ENCODE measurements around the gene PHC2. TPM values are rescaled to one million over a fixed set of nuclear protein-coding genes. Genes with fewer than 3 reads are reported as not detected.

PHC2 gene
- total RNA-seq, 6 donors from 2014 or later = 103 to 173 (median 129) TPM

GRCh38 chr1:33391343-33392078, 39.4 kb downstream of the PHC2 start:
- H3K9me3 ChIP-seq = no peaks in the 10 kb centered on the region
- no peak for TF ChIP-seq EP300 (IDR thresholded peaks at IDR 0.05)
- no peak for TF ChIP-seq POLR2AphosphoS5 (IDR thresholded peaks at IDR 0.05)
- TF ChIP-seq CTCF (IDR thresholded peaks at IDR 0.05) = no peak
- no peak for TF ChIP-seq POLR2A (IDR thresholded peaks at IDR 0.05)
- peaks cover 0 to 12% (median 9%) of the 10 kb centered on the region in 4 donors for H3K4me1 ChIP-seq
- H3K27me3 ChIP-seq = no peaks in the 10 kb centered on the region
- H3K27ac ChIP-seq = no peak overlapping the region
- no peak for DNase-seq
- no peak overlapping the region for H3K4me3 ChIP-seq
- 78 to 80% methylated on average over 8 of the region's 8 CpGs for WGBS, 2 donors
- no peak for ATAC-seq (ENCODE audit: low FRiP score in 2 of 2)
- no peaks in the 10 kb centered on the region for H3K36me3 ChIP-seq

- Histone ChIP-seq H3K27ac (no peak overlapping the region), H3K27me3 (no peaks in the 10 kb centered on the region), H3K9me3 (no peaks in the 10 kb centered on the region), H3K36me3 (no peaks in the 10 kb centered on the region), H3K4me1 (peaks cover 0 to 7% (median 6%) of the 10 kb centered on the region in 4 donors), H3K4me3 (no peak overlapping the region)
- TF ChIP-seq EP300 (IDR thresholded peaks at IDR 0.05) (no peak), CTCF (IDR thresholded peaks at IDR 0.05) (no peak), POLR2AphosphoS5 (IDR thresholded peaks at IDR 0.05) (no peak), POLR2A (IDR thresholded peaks at IDR 0.05) (no peak)
- 46 to 58% methylated on average over 2 of the region's 2 CpGs for WGBS, 2 donors
- DNase-seq (no peak), ATAC-seq (ENCODE audit: low FRiP score in 2 of 2) (no peak)
Observed at GRCh38 chr1:33390542-33390941, 40.4 kb downstream of the PHC2 start.

- ATAC-seq (ENCODE audit: low FRiP score in 2 of 2) (no peak), DNase-seq (no peak)
- no peaks in the 10 kb centered on the region for H3K27me3 ChIP-seq
- TF ChIP-seq EP300 (IDR thresholded peaks at IDR 0.05) (no peak), POLR2A (IDR thresholded peaks at IDR 0.05) (no peak), CTCF (IDR thresholded peaks at IDR 0.05) (no peak), POLR2AphosphoS5 (IDR thresholded peaks at IDR 0.05) (no peak)
- peak overlapping the region in 2 of 4 donors; percentile 19 to 23 for H3K27ac ChIP-seq
- no peaks in the 10 kb centered on the region for H3K9me3 ChIP-seq
- H3K4me3 ChIP-seq = no peak overlapping the region
- H3K36me3 ChIP-seq = no peaks in the 10 kb centered on the region
- 76 to 85% methylated on average over 9 of the region's 9 CpGs for WGBS, 2 donors
- peaks cover 0 to 18% (median 11%) of the 10 kb centered on the region in 4 donors for H3K4me1 ChIP-seq
Observed at GRCh38 chr1:33388805-33389771, 41.8 kb downstream of the PHC2 start.

GRCh38 chr1:33387625-33388024, 43.3 kb downstream of the PHC2 start:
- DNase-seq (no peak), ATAC-seq (ENCODE audit: low FRiP score in 2 of 2) (no peak)
- H3K27ac ChIP-seq = no peak overlapping the region
- no peaks in the 10 kb centered on the region for H3K9me3 ChIP-seq
- H3K27me3 ChIP-seq = no peaks in the 10 kb centered on the region
- TF ChIP-seq EP300 (IDR thresholded peaks at IDR 0.05) = no peak
- no peaks in the 10 kb centered on the region for H3K36me3 ChIP-seq
- whole genome bisulfite sequencing, 2 donors = 84 to 95% methylated on average over 5 of the region's 5 CpGs
- H3K4me3 ChIP-seq = no peak overlapping the region
- peaks cover 4 to 19% (median 11%) of the 10 kb centered on the region in 4 donors for H3K4me1 ChIP-seq

- H3K4me1 ChIP-seq = peaks cover 4 to 26% (median 15%) of the 10 kb centered on the region in 4 donors
- H3K27ac ChIP-seq = no peak overlapping the region
- no peak for ATAC-seq (ENCODE audit: low FRiP score in 2 of 2)
- no peak for DNase-seq
- WGBS, 2 donors = 82 to 92% methylated on average over 6 of the region's 6 CpGs
- H3K9me3 ChIP-seq = no peaks in the 10 kb centered on the region
- H3K4me3 ChIP-seq = no peak overlapping the region
- no peaks in the 10 kb centered on the region for H3K27me3 ChIP-seq
- TF ChIP-seq CTCF (IDR thresholded peaks at IDR 0.05) = no peak
- no peaks in the 10 kb centered on the region for H3K36me3 ChIP-seq
Observed at GRCh38 chr1:33385251-33385650, 45.6 kb downstream of the PHC2 start.
